GM23248 (cell line): ENCODE data around the gene BRINP3. TPM values are rescaled to one million over a fixed set of nuclear protein-coding genes. Genes with fewer than 3 reads are reported as not detected.

Experiments
- DNase-seq: peaks from one replicate; pipeline ENCODE4 v3.0.0-alpha.2; 2015
- H2AFZ ChIP-seq: fragments of 200-600 bp; sonication (generic); 2 replicates; pipeline ENCODE4 v1.6.1; 2016; ENCODE audit warnings: antibody characterized with exemption
- H3F3A ChIP-seq: fragments of 200-600 bp; sonication (generic); 2 replicates; pipeline ENCODE4 v1.6.1; 2016; ENCODE audit warnings: mild to moderate bottlenecking, antibody characterized with exemption, mixed run types; ENCODE audit not compliant: insufficient read depth
- H3K27ac ChIP-seq: fragments of 200-600 bp; sonication (generic); 2 replicates; pipeline ENCODE4 v1.5.1; 2016; ENCODE audit warnings: mild to moderate bottlenecking
- H3K27me3 ChIP-seq: fragments of 200-600 bp; sonication (generic); replicated peaks from 2 replicates; pipeline ENCODE4 v1.6.1; 2016; ENCODE audit warnings: mild to moderate bottlenecking; ENCODE audit not compliant: insufficient read depth
- H3K36me3 ChIP-seq: fragments of 200-600 bp; sonication (generic); 2 replicates; pipeline ENCODE4 v1.6.1; 2016; ENCODE audit warnings: low read depth, mild to moderate bottlenecking
- H3K4me1 ChIP-seq: fragments of 200-600 bp; sonication (generic); 2 replicates; pipeline ENCODE4 v1.6.1; 2016; ENCODE audit warnings: mild to moderate bottlenecking; ENCODE audit not compliant: insufficient read depth
- H3K4me2 ChIP-seq: fragments of 200-600 bp; sonication (generic); one replicate; pipeline ENCODE4 v1.6.1; 2016; ENCODE audit warnings: mild to moderate bottlenecking; ENCODE audit not compliant: unreplicated experiment
- H3K4me3 ChIP-seq: fragments of 200-600 bp; sonication (generic); 2 replicates; pipeline ENCODE4 v1.5.1; 2016; ENCODE audit warnings: mild to moderate bottlenecking
- H3K79me2 ChIP-seq: fragments of 200-600 bp; sonication (generic); 2 replicates; pipeline ENCODE4 v1.6.1; 2016; ENCODE audit warnings: mild to moderate bottlenecking; ENCODE audit not compliant: insufficient read depth
- H3K9ac ChIP-seq: fragments of 200-600 bp; sonication (generic); 2 replicates; pipeline ENCODE4 v1.6.1; 2016; ENCODE audit warnings: mild to moderate bottlenecking
- H3K9me2 ChIP-seq: fragments of 200-600 bp; sonication (generic); 2 replicates; pipeline ENCODE4 v1.6.1; 2016; ENCODE audit warnings: mixed run types, mild to moderate bottlenecking, moderate library complexity; ENCODE audit not compliant: insufficient read depth
- H3K9me3 ChIP-seq: fragments of 200-600 bp; sonication (generic); one replicate; pipeline ENCODE4 v1.6.1; 2017; ENCODE audit warnings: low read depth
- H4K20me1 ChIP-seq: fragments of 200-600 bp; sonication (generic); 2 replicates; pipeline ENCODE4 v1.6.0; 2016; ENCODE audit not compliant: insufficient read depth
- EZH2 ChIP-seq: fragments of 200-600 bp; sonication (generic); IDR thresholded peaks from 2 replicates; pipeline ENCODE4 v1.6.1; 2018; ENCODE audit warnings: antibody characterized with exemption, mild to moderate bottlenecking; ENCODE audit not compliant: insufficient read depth, poor library complexity, severe bottlenecking
- EZH2phosphoT487 ChIP-seq: fragments of 200-600 bp; sonication (generic); IDR thresholded peaks from 2 replicates; pipeline ENCODE4 v1.6.1; 2018; ENCODE audit warnings: antibody characterized with exemption, moderate library complexity, mild to moderate bottlenecking, low read depth; ENCODE audit not compliant: insufficient read depth
- WGBS, 2 experiments: methylation state at CpG; one replicate each; pipeline ENCODE4 v1.1.6; 2015 to 2017; ENCODE audit warnings: low lambda C conversion rate in 2 of 2, low coverage in 1 of 2; ENCODE audit errors: missing lambda C conversion rate in 2 of 2; 5-methylcytosine and 5-hydroxymethylcytosine counted together
- in situ Hi-C: fragments of 300-500 bp; cut with MboI; formaldehyde crosslinking; loops from 2 replicates; pipeline ENCODE4 v1.15.0; 2020
- polyA plus RNA-seq: library from polyadenylated mRNA; unstranded; fragments of >200 nt; fragmentation: Nextera tagmentation; extraction: Ambion mirVana; gene quantifications from 2 replicates; pipeline ENCODE4 v1.2.1, GENCODE V29; 2016
- total RNA-seq: library from RNA; depleted of rRNA; stranded (reverse); fragments of >200 nt; shearing (Covaris generic); gene quantifications from 2 replicates; pipeline ENCODE4 v1.2.3, GENCODE V29; 2014

The BRINP3 gene
- total and polyA plus RNA-seq, 2 experiments from 2014 or later, result not detected

DNA sequence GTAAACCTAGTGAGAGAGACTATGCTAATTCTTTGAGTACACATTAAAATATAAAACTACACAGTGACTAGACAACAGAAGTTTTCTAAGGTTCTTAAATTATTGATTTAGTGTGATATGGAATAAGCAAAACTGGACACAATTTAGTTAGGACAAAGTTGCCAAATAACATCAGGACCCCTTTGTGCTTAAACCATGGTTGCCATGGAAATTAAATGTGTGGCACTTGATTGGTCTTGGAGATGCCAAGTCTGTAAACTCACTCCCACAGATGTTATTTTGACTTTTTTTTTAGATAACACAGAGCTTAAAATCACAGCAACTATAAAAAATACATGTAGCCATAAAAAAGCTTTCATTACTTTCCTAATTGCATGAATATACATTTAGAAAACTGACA is 234.6 kb downstream of the BRINP3 start:
- no peak for DNase-seq
- TF ChIP-seq EZH2phosphoT487 (no peak), EZH2 (no peak)
- H3K79me2 ChIP-seq, result no peaks in the 10 kb centered on the region
- H3K4me1 ChIP-seq, result no peaks in the 10 kb centered on the region
- no peak overlapping the region for H2AFZ ChIP-seq
- H3K27me3 ChIP-seq, result no peaks in the 10 kb centered on the region
- no peaks in the 10 kb centered on the region for H3K9me2 ChIP-seq
- no peaks in the 10 kb centered on the region for H4K20me1 ChIP-seq
- H3K36me3 ChIP-seq, result no peaks in the 10 kb centered on the region
- in situ Hi-C loops, result no loop called here
- H3K9me3 ChIP-seq, result no peaks in the 10 kb centered on the region
- no peak overlapping the region for H3K9ac ChIP-seq
- no peaks in the 10 kb centered on the region for H3F3A ChIP-seq
- no peak overlapping the region for H3K4me3 ChIP-seq
- H3K4me2 ChIP-seq, result no peak overlapping the region
- H3K27ac ChIP-seq, result no peak overlapping the region

DNA sequence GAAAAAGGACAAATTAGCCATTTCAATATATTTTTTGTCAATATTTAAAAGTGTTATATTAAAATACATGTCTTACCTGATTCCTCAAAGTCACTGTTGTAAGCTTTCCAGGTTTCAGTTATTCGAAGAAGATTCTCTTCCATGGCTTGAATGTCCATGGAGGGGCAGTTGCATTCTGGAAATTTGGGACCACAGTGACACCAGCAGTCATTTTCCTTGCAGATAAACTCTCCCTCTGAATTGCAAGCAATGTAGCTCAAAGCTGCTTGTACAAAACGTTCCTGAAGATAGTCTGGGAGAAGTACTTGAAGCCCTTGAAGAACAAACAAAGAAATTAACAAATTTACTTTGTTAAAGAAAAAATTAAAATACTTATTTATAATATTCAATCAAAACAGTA is 251.7 kb downstream of the BRINP3 start:
- WGBS, 2 experiments, result 3% methylated on average over 2 of the region's 2 CpGs
- H3K27ac ChIP-seq, result no peak overlapping the region

DNA sequence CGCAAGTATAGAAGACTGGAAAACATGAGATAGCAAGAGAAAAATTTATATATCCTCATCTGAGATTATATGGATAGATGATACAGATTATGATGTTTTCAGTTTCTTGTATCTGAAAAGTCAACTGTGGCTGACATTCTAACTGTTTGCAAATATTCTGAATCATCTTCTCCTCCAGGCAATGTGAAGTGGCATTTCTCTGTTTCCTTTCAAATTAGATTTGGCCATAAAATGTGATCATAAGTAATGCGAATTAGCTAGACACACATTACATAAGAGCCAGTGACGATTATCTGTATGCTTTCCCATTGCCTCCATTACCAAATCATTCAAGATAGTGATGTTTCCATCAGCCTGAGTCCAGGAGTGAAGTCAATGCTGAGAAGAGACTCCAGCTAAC is 265.2 kb downstream of the BRINP3 start:
- H4K20me1 ChIP-seq, result no peaks in the 10 kb centered on the region
- no peak overlapping the region for H3K4me2 ChIP-seq
- no peak for DNase-seq
- no peaks in the 10 kb centered on the region for H3K4me1 ChIP-seq
- WGBS, 2 experiments, result 13 to 14% methylated on average over 3 of the region's 3 CpGs
- in situ Hi-C loops, result no loop called here
- no peak overlapping the region for H3K9ac ChIP-seq
- H3K4me3 ChIP-seq, result no peak overlapping the region
- TF ChIP-seq EZH2phosphoT487, result no peak
- TF ChIP-seq EZH2, result no peak
- no peaks in the 10 kb centered on the region for H3K27me3 ChIP-seq
- no peaks in the 10 kb centered on the region for H3K9me3 ChIP-seq
- no peaks in the 10 kb centered on the region for H3F3A ChIP-seq
- no peaks in the 10 kb centered on the region for H3K79me2 ChIP-seq
- H3K36me3 ChIP-seq, result no peaks in the 10 kb centered on the region
- H3K27ac ChIP-seq, result no peak overlapping the region
- H2AFZ ChIP-seq, result no peak overlapping the region
- no peaks in the 10 kb centered on the region for H3K9me2 ChIP-seq

More for the DNA sequence above, 251.7 kb downstream of the BRINP3 start:
- H3K9me2 ChIP-seq, result no peaks in the 10 kb centered on the region
- no peak overlapping the region for H3K4me3 ChIP-seq
- TF ChIP-seq EZH2phosphoT487, result no peak
- TF ChIP-seq EZH2, result no peak
- peaks cover 10% of the 10 kb centered on the region for H3K9me3 ChIP-seq
- no peak overlapping the region for H3K9ac ChIP-seq
- H4K20me1 ChIP-seq, result no peaks in the 10 kb centered on the region
- H2AFZ ChIP-seq, result no peak overlapping the region
- no peak for DNase-seq
- no peaks in the 10 kb centered on the region for H3K27me3 ChIP-seq
- no peaks in the 10 kb centered on the region for H3F3A ChIP-seq
- no peaks in the 10 kb centered on the region for H3K79me2 ChIP-seq
- in situ Hi-C loops, result no loop called here
- H3K36me3 ChIP-seq, result no peaks in the 10 kb centered on the region
- no peaks in the 10 kb centered on the region for H3K4me1 ChIP-seq
- H3K4me2 ChIP-seq, result no peak overlapping the region

DNA sequence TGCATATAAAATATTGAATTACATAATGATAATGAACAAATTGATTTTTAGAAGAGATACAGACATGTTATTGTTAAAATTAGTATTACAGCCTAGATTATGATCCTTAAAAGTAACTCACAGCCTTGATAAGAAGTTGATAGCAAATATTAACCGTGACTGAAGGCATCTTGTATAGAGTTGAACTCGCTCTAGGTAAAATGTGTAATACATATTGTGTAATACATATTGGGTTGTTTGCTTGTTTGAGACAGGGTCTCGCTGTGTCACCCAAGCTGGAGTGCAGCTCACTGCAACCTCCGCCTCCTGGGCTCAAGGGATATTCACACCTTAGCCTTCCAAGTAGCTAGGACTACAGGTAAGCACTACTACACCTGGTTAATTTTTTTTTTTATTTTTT is 269.9 kb downstream of the BRINP3 start:
- H4K20me1 ChIP-seq, result no peaks in the 10 kb centered on the region
- H3K27me3 ChIP-seq, result no peaks in the 10 kb centered on the region
- H3F3A ChIP-seq, result no peaks in the 10 kb centered on the region
- H2AFZ ChIP-seq, result no peak overlapping the region
- no peak for DNase-seq
- H3K36me3 ChIP-seq, result no peaks in the 10 kb centered on the region
- in situ Hi-C loops, result no loop called here
- 18 to 29% methylated on average over 4 of the region's 4 CpGs for WGBS, 2 experiments
- no peak overlapping the region for H3K4me3 ChIP-seq
- H3K9ac ChIP-seq, result no peak overlapping the region
- H3K4me2 ChIP-seq, result no peak overlapping the region
- H3K79me2 ChIP-seq, result no peaks in the 10 kb centered on the region
- no peaks in the 10 kb centered on the region for H3K4me1 ChIP-seq
- no peaks in the 10 kb centered on the region for H3K9me2 ChIP-seq
- TF ChIP-seq EZH2, result no peak
- no peak for TF ChIP-seq EZH2phosphoT487
- H3K9me3 ChIP-seq, result no peaks in the 10 kb centered on the region
- H3K27ac ChIP-seq, result no peak overlapping the region

DNA sequence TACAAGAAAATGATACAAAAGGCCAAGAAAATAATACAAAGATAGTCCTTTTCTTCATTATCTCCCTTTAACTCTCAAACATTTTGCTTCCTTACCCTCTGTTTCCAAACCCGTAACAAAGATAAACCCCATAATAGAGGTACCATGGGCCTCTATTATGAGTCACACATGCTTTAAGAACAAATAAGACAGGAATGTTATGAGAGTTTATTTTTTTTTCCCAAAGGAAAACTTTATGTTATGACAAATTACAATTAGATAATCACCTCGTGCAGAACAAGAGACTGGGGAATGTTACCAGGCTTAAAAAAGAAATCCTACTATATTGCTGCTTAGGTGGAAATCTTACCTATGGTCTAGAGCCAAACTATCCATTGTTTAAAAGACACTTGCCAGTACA is 272.0 kb downstream of the BRINP3 start:
- DNase-seq, result no peak
- Histone ChIP-seq H3K4me1 (no peaks in the 10 kb centered on the region), H4K20me1 (no peaks in the 10 kb centered on the region), H3K27me3 (no peaks in the 10 kb centered on the region), H3K4me3 (no peak overlapping the region), H3F3A (no peaks in the 10 kb centered on the region), H3K4me2 (no peak overlapping the region), H3K36me3 (no peaks in the 10 kb centered on the region), H3K9me3 (no peaks in the 10 kb centered on the region), H3K9ac (no peak overlapping the region), H2AFZ (no peak overlapping the region), H3K27ac (no peak overlapping the region), H3K79me2 (no peaks in the 10 kb centered on the region), H3K9me2 (no peaks in the 10 kb centered on the region)
- in situ Hi-C loops, result no loop called here
- TF ChIP-seq EZH2phosphoT487 (no peak), EZH2 (no peak)
- WGBS, 2 experiments, result 23 to 26% methylated on average over 2 of the region's 2 CpGs
